ENCODE data around the gene CTSH. TPM values are rescaled to one million over a fixed set of nuclear protein-coding genes. Genes with fewer than 3 reads are reported as not detected.

Gene CTSH
- total and polyA plus RNA-seq, 2 experiments from 2014 or later: 19.7 to 19.9 TPM

- Histone ChIP-seq H3K27ac (ENCODE audit: low read depth) (no peak overlapping the region), H3F3A (replicated peaks; ENCODE audit: low read depth) (no peaks in the 10 kb centered on the region), H3K36me3 (ENCODE audit: insufficient read depth) (no peaks in the 10 kb centered on the region), H2AFZ (no peak overlapping the region), H3K4me1 (ENCODE audit: insufficient read depth) (no peaks in the 10 kb centered on the region), H3K79me2 (replicated peaks; ENCODE audit: insufficient read depth) (no peaks in the 10 kb centered on the region), H3K4me2 (no peak overlapping the region), H3K4me3 (no peak overlapping the region), H3K27me3 (ENCODE audit: insufficient read depth) (no peaks in the 10 kb centered on the region), H4K20me1 (replicated peaks; ENCODE audit: insufficient read depth) (no peaks in the 10 kb centered on the region), H3K9me2 (ENCODE audit: insufficient read depth) (no peaks in the 10 kb centered on the region)
- no peaks in the 10 kb centered on the region for H3K9me3 Mint-ChIP-seq
- H3K4me3 Mint-ChIP-seq: no peak overlapping the region
- peaks cover 5% of the 10 kb centered on the region; the same call in 1 of the 3 replicates for H3K4me1 Mint-ChIP-seq
- DNase-seq (ENCODE audit: low spot score) (no peak), ATAC-seq (no peak)
- H3K27ac Mint-ChIP-seq: no peak overlapping the region
- H3K36me3 Mint-ChIP-seq (ENCODE audit: low read depth): no peaks in the 10 kb centered on the region
- peaks cover 7% of the 10 kb centered on the region for H3K27me3 Mint-ChIP-seq (ENCODE audit: insufficient read depth, low read depth, poor library complexity)
- TF ChIP-seq STAT1 (IDR thresholded peaks at IDR 0.05; ENCODE audit: unreplicated experiment): no peak
- TF ChIP-seq NANOG (IDR thresholded peaks at IDR 0.05; ENCODE audit: borderline replicate concordance): no peak
- TF ChIP-seq ZNF114 (CRISPR knock-in tag; IDR thresholded peaks at IDR 0.05): no peak
- TF ChIP-seq CTCF (conservative IDR thresholded peaks at IDR 0.05; ENCODE audit: low read depth in 2 of 2): no peak
- TF ChIP-seq ETS1 (IDR thresholded peaks at IDR 0.05): no peak
- no peak for TF ChIP-seq EZH2phosphoT487 (IDR thresholded peaks at IDR 0.05; ENCODE audit: unreplicated experiment)
- no peak for TF ChIP-seq REST (IDR thresholded peaks at IDR 0.05; ENCODE audit: unreplicated experiment)
- TF ChIP-seq ZNF331 (CRISPR knock-in tag; IDR thresholded peaks at IDR 0.05; ENCODE audit: low read depth): no peak
- TF ChIP-seq JUNB (IDR thresholded peaks at IDR 0.05; ENCODE audit: unreplicated experiment): no peak
- TF ChIP-seq POLR2AphosphoS5 (IDR thresholded peaks at IDR 0.05; ENCODE audit: low read depth): no peak
- no peak for TF ChIP-seq EZH2 (IDR thresholded peaks at IDR 0.05; ENCODE audit: low read depth, unreplicated experiment)
- no peak for TF ChIP-seq ZNF462 (CRISPR knock-in tag; IDR thresholded peaks at IDR 0.05)
- TF ChIP-seq CREB1 (CRISPR knock-in tag; IDR thresholded peaks at IDR 0.05; ENCODE audit: low read depth): no peak
Observed at GRCh38 chr15:78960308-78960707, 15.5 kb upstream of the CTSH start.
